ENCODE measurements around the gene HDLBP. TPM values are rescaled to one million over a fixed set of nuclear protein-coding genes. Genes with fewer than 3 reads are reported as not detected.

Gene HDLBP
- total RNA-seq, 1 experiment from 2014 or later = 510 TPM

GRCh38 chr2:241254904-241255351, 60.5 kb downstream of the HDLBP start:
- Histone ChIP-seq H3K27ac (ENCODE audit: low read depth, low read length, poor library complexity, severe bottlenecking) (no peak overlapping the region), H3K27me3 (replicated peaks; ENCODE audit: insufficient read depth, low read depth, low read length, poor library complexity) (no peaks in the 10 kb centered on the region), H3K4me3 (ENCODE audit: low read depth, low read length, poor library complexity, severe bottlenecking) (no peak overlapping the region), H3K9me3 (ENCODE audit: low read depth, low read length, poor library complexity, severe bottlenecking) (no peaks in the 10 kb centered on the region), H3K36me3 (ENCODE audit: insufficient read depth, low read length, poor library complexity, severe bottlenecking) (peaks cover 99% of the 10 kb centered on the region), H3K4me1 (ENCODE audit: insufficient read depth, low read length, poor library complexity, severe bottlenecking) (no peaks in the 10 kb centered on the region)
- no peak for DNase-seq (ENCODE audit: low spot score)
- TF ChIP-seq EZH2 (IDR thresholded peaks at IDR 0.05; ENCODE audit: borderline replicate concordance, low read depth, low read length, poor library complexity, severe bottlenecking) = no peak
- TF ChIP-seq CTCF (conservative IDR thresholded peaks at IDR 0.05; ENCODE audit: low read depth, low read length) = no peak
- ChIA-PET CTCF (no interaction called here), POLR2A (ENCODE audit: low non-redundant PET) (no interaction called here)
- intact Hi-C loops (cut with micrococcal nuclease; ENCODE audit: unreplicated experiment) = no loop called here
- no TSS peak for BruUV-seq (replicated peaks)

- TF ChIP-seq CTCF (conservative IDR thresholded peaks at IDR 0.05; ENCODE audit: low read depth, low read length) (no peak), EZH2 (IDR thresholded peaks at IDR 0.05; ENCODE audit: borderline replicate concordance, low read depth, low read length, poor library complexity, severe bottlenecking) (no peak)
- H3K27me3 ChIP-seq (replicated peaks; ENCODE audit: insufficient read depth, low read depth, low read length, poor library complexity) = no peaks in the 10 kb centered on the region
- H3K9me3 ChIP-seq (ENCODE audit: low read depth, low read length, poor library complexity, severe bottlenecking) = no peaks in the 10 kb centered on the region
- CTCF ChIA-PET = no interaction called here
- intact Hi-C loops (cut with micrococcal nuclease; ENCODE audit: unreplicated experiment) = no loop called here
- DNase-seq (ENCODE audit: low spot score) = no peak
- BruUV-seq (replicated peaks) = no TSS peak
- POLR2A ChIA-PET (ENCODE audit: low non-redundant PET) = interaction anchor here (0.6 kb wide), 1 partner anchor 1461 kb away, joined by 4 read pairs; no protein-coding TSS in a partner anchor
- H3K4me3 ChIP-seq (ENCODE audit: low read depth, low read length, poor library complexity, severe bottlenecking) = no peak overlapping the region
- no peaks in the 10 kb centered on the region for H3K4me1 ChIP-seq (ENCODE audit: insufficient read depth, low read length, poor library complexity, severe bottlenecking)
- H3K27ac ChIP-seq (ENCODE audit: low read depth, low read length, poor library complexity, severe bottlenecking) = no peak overlapping the region
- peaks cover 99% of the 10 kb centered on the region for H3K36me3 ChIP-seq (ENCODE audit: insufficient read depth, low read length, poor library complexity, severe bottlenecking)
Observed at GRCh38 chr2:241252778-241253475, 62.5 kb downstream of the HDLBP start.

- ChIA-PET POLR2A (ENCODE audit: low non-redundant PET) (no interaction called here), CTCF (no interaction called here)
- H3K4me3 ChIP-seq (ENCODE audit: low read depth, low read length, poor library complexity, severe bottlenecking) = no peak overlapping the region
- no peaks in the 10 kb centered on the region for H3K4me1 ChIP-seq (ENCODE audit: insufficient read depth, low read length, poor library complexity, severe bottlenecking)
- no peaks in the 10 kb centered on the region for H3K9me3 ChIP-seq (ENCODE audit: low read depth, low read length, poor library complexity, severe bottlenecking)
- H3K36me3 ChIP-seq (ENCODE audit: insufficient read depth, low read length, poor library complexity, severe bottlenecking) = peaks cover 99% of the 10 kb centered on the region
- intact Hi-C loops (cut with micrococcal nuclease; ENCODE audit: unreplicated experiment) = no loop called here
- no TSS peak for BruUV-seq (replicated peaks)
- no peaks in the 10 kb centered on the region for H3K27me3 ChIP-seq (replicated peaks; ENCODE audit: insufficient read depth, low read depth, low read length, poor library complexity)
- DNase-seq (ENCODE audit: low spot score) = no peak
- TF ChIP-seq EZH2 (IDR thresholded peaks at IDR 0.05; ENCODE audit: borderline replicate concordance, low read depth, low read length, poor library complexity, severe bottlenecking) = no peak
- H3K27ac ChIP-seq (ENCODE audit: low read depth, low read length, poor library complexity, severe bottlenecking) = no peak overlapping the region
Observed at GRCh38 chr2:241249654-241250053, 65.8 kb downstream of the HDLBP start.

GRCh38 chr2:241248897-241249296, 66.6 kb downstream of the HDLBP start:
- no peak overlapping the region for H3K27ac ChIP-seq (ENCODE audit: low read depth, low read length, poor library complexity, severe bottlenecking)
- ChIA-PET POLR2A (ENCODE audit: low non-redundant PET) (no interaction called here), CTCF (no interaction called here)
- peaks cover 99% of the 10 kb centered on the region for H3K36me3 ChIP-seq (ENCODE audit: insufficient read depth, low read length, poor library complexity, severe bottlenecking)
- no TSS peak for BruUV-seq (replicated peaks)
- no peak for DNase-seq (ENCODE audit: low spot score)
- no peak for TF ChIP-seq EZH2 (IDR thresholded peaks at IDR 0.05; ENCODE audit: borderline replicate concordance, low read depth, low read length, poor library complexity, severe bottlenecking)
- TF ChIP-seq CTCF (conservative IDR thresholded peaks at IDR 0.05; ENCODE audit: low read depth, low read length) = no peak
- H3K9me3 ChIP-seq (ENCODE audit: low read depth, low read length, poor library complexity, severe bottlenecking) = no peaks in the 10 kb centered on the region
- no peaks in the 10 kb centered on the region for H3K27me3 ChIP-seq (replicated peaks; ENCODE audit: insufficient read depth, low read depth, low read length, poor library complexity)
- no peaks in the 10 kb centered on the region for H3K4me1 ChIP-seq (ENCODE audit: insufficient read depth, low read length, poor library complexity, severe bottlenecking)
- H3K4me3 ChIP-seq (ENCODE audit: low read depth, low read length, poor library complexity, severe bottlenecking) = no peak overlapping the region
- intact Hi-C loops (cut with micrococcal nuclease; ENCODE audit: unreplicated experiment) = no loop called here
